Sigmoid colon (tissue), 7 donors: ENCODE data around the gene YKT6. TPM values are rescaled to one million over a fixed set of nuclear protein-coding genes. Genes with fewer than 3 reads are reported as not detected.
"Not testable (repeated sequence)": the region's sequence is repeated elsewhere in the genome, so short reads cannot be mapped to it uniquely, and the experiment has no call there.

ENCODE experiments used
- DNase-seq: peaks from one replicate; pipeline ENCODE4 v3.0.0-alpha.2; 2019
- H3K27ac ChIP-seq, 4 donors: fragments of 200-600 bp; sonication (generic); one replicate each; pipeline ENCODE4 v1.5.1; 2016 to 2019; ENCODE audit warnings: mild to moderate bottlenecking in 1 of 4
- H3K27me3 ChIP-seq, 3 donors: fragments of 200-600 bp; sonication (generic); one replicate each; pipeline ENCODE4 v1.5.1; 2019; ENCODE audit warnings: mild to moderate bottlenecking in 1 of 3
- H3K36me3 ChIP-seq, 4 donors: fragments of 200-600 bp; sonication (generic); one replicate each; pipeline ENCODE4 v1.5.1; 2016 to 2019
- H3K4me1 ChIP-seq, 4 donors: fragments of 200-600 bp; sonication (generic); one replicate each; pipeline ENCODE4 v1.5.1; 2017 to 2019
- H3K4me3 ChIP-seq, 4 donors: fragments of 200-600 bp; sonication (generic); one replicate each; pipeline ENCODE4 v1.5.1; 2017 to 2019; ENCODE audit warnings: mild to moderate bottlenecking in 2 of 4, moderate library complexity in 1 of 4
- H3K9me3 ChIP-seq, 4 donors: fragments of 200-600 bp in 3 of 4; sonication (generic) in 3 of 4; one replicate each; pipeline versions ENCODE4 v1.5.1 to v1.6.1; 2013 to 2019
- EP300 ChIP-seq, 4 donors: sonication (generic); formaldehyde crosslinking; IDR thresholded peaks; one replicate each; pipeline ENCODE4 v1.6.1; 2017; ENCODE audit warnings: antibody characterized with exemption in 4 of 4
- POLR2A ChIP-seq, 2 donors: fragments of 450-650 bp; IDR thresholded peaks; one replicate each; pipeline ENCODE4 v1.6.1; 2016; ENCODE audit warnings: antibody characterized with exemption in 2 of 2, mild to moderate bottlenecking in 2 of 2, moderate library complexity in 2 of 2
- POLR2AphosphoS5 ChIP-seq, 4 donors: sonication (generic); formaldehyde crosslinking; IDR thresholded peaks; one replicate each; pipeline ENCODE4 v1.6.1; 2017; ENCODE audit warnings: antibody characterized with exemption in 4 of 4
- WGBS, 2 donors: extraction: QIAGEN DNeasy Blood & Tissue Kit; methylation state at CpG; one replicate each; pipeline ENCODE4 v1.1.7; 2013; 5-methylcytosine and 5-hydroxymethylcytosine counted together
- intact Hi-C: fragments of 100-400 bp; cut with DNase I; formaldehyde crosslinking; loops from one replicate; pipeline ENCODE4 v1.15.1; 2023
- polyA plus RNA-seq, 3 donors: library from polyadenylated mRNA; stranded (reverse); fragments of 200-250 nt; gene quantifications; one replicate each; pipeline ENCODE4 v1.2.3, GENCODE V29; 2013
- total RNA-seq, 4 donors: library from RNA; depleted of rRNA; stranded (reverse); fragments of >200 nt; gene quantifications; one replicate each; pipeline ENCODE4 v1.1.0, GENCODE V29; 2016
- TF ChIP-seq, protein P1 (sequence below), 4 experiments: fragments of 450-650 bp in 3 of 4; fragments of 200-600 bp in 1 of 4; IDR thresholded peaks; one replicate each; pipeline ENCODE4 v1.5.1; 2016 to 2019; ENCODE audit warnings: antibody characterized with exemption in 4 of 4, mild to moderate bottlenecking in 3 of 4, moderate library complexity in 2 of 4
- donor health status: healthy with polysubstance abuse.
- donor health status: Bipolar disorder and iron deficiency.
- donor health status: healthy.

YKT6 gene
- total and polyA plus RNA-seq, 7 donors = 39.2 to 95.5 (median 50.1) TPM

DNA sequence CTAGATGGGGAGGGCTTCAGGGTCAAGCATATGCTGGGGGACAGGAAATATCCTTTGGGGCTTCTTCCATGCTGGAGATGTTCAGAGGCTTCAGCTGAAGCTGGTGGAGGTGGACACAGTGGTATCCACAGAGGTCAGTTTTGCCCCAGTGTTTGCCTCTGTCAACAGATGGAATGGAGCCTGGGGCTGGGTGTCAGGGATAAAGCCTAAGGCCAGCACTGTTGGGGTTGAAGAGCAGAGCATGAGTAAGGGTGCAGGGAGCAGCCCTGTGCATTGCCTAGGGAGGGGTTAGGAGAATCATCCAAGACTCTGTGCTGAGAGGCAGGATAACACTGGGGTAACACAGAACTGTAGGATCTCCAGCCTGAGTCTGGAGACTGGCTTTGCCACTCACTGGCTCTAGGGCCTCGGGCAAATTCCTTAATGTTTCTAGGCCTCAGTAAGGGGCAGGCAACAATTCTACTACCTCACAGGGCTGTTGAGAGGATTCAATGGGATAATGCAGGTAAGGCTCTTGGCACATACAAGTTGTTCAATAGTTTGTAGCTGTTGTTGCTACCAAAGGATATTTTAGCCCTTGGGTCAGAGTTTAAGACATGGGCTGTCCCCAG is 37.9 kb upstream of the YKT6 start:
- WGBS, 2 donors = 76 to 82% methylated on average over 1 of the region's 1 CpG
- Histone ChIP-seq H3K4me1 (no peaks in the 10 kb centered on the region), H3K27ac (no peak overlapping the region), H3K27me3 (no peaks in the 10 kb centered on the region), H3K4me3 (no peak overlapping the region), H3K9me3 (no peaks in the 10 kb centered on the region), H3K36me3 (no peaks in the 10 kb centered on the region)
- intact Hi-C loops = no loop called here
- DNase-seq = no peak
- TF ChIP-seq EP300 (IDR thresholded peaks at IDR 0.05) (no peak), POLR2AphosphoS5 (IDR thresholded peaks at IDR 0.05) (no peak), POLR2A (IDR thresholded peaks at IDR 0.05) (no peak)
- TF ChIP-seq, protein P1, sequence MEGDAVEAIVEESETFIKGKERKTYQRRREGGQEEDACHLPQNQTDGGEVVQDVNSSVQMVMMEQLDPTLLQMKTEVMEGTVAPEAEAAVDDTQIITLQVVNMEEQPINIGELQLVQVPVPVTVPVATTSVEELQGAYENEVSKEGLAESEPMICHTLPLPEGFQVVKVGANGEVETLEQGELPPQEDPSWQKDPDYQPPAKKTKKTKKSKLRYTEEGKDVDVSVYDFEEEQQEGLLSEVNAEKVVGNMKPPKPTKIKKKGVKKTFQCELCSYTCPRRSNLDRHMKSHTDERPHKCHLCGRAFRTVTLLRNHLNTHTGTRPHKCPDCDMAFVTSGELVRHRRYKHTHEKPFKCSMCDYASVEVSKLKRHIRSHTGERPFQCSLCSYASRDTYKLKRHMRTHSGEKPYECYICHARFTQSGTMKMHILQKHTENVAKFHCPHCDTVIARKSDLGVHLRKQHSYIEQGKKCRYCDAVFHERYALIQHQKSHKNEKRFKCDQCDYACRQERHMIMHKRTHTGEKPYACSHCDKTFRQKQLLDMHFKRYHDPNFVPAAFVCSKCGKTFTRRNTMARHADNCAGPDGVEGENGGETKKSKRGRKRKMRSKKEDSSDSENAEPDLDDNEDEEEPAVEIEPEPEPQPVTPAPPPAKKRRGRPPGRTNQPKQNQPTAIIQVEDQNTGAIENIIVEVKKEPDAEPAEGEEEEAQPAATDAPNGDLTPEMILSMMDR (IDR thresholded peaks at IDR 0.05) = no peak

DNA sequence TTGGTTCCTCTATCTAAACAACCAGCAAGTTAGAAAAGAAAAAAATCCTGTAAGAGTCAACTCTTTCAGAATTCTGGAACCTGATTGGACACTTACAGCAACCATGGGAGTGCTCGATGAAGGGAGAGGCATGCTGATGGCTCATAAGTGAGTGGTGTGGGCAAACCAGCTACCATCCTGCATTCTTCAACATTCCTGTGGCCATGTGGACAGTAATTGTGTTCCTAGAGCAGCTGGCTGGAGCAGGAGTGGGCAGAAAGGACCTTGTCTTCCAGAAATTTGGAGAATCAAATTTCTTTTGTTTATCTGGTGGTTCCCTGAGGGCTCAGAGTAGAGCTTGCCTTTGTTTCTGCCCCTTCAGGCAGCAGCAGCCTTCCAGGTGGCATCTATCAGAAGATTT is 37.2 kb upstream of the YKT6 start:
- Histone ChIP-seq H3K27me3 (no peaks in the 10 kb centered on the region), H3K36me3 (no peaks in the 10 kb centered on the region), H3K9me3 (no peaks in the 10 kb centered on the region), H3K4me3 (no peak overlapping the region), H3K4me1 (no peaks in the 10 kb centered on the region), H3K27ac (no peak overlapping the region)
- TF ChIP-seq, protein P1 (IDR thresholded peaks at IDR 0.05) = no peak
- TF ChIP-seq POLR2AphosphoS5 (IDR thresholded peaks at IDR 0.05) (no peak), EP300 (IDR thresholded peaks at IDR 0.05) (no peak), POLR2A (IDR thresholded peaks at IDR 0.05) (no peak)
- intact Hi-C loops = no loop called here
- no peak for DNase-seq
- 48 to 62% methylated on average over 1 of the region's 1 CpG for WGBS, 2 donors

DNA sequence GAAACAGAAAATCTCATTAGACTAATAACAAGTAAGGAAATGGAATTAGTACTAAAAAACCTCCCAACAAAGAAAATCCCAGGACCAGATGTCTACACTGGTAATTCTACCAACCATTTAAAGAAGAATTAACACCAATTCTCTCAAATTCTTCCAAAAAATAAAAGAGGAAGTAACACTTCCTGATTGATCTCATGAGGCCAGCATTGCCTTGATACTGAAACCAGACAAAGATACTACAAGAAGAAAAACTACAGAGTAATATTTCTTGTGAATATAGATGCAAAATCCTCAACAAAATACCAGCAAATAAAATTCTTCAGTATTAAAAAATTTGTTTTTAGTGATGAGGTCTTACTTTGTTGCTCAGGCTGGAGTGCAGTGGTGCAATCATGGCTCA is 32.9 kb upstream of the YKT6 start:
- H3K27me3 ChIP-seq = no peaks in the 10 kb centered on the region
- intact Hi-C loops = no loop called here
- H3K36me3 ChIP-seq = no peaks in the 10 kb centered on the region
- H3K27ac ChIP-seq = no peak overlapping the region
- no peak for TF ChIP-seq EP300 (IDR thresholded peaks at IDR 0.05)
- TF ChIP-seq, protein P1 (IDR thresholded peaks at IDR 0.05) = no peak
- no peak for TF ChIP-seq POLR2A (IDR thresholded peaks at IDR 0.05)
- no peak for TF ChIP-seq POLR2AphosphoS5 (IDR thresholded peaks at IDR 0.05)
- H3K4me1 ChIP-seq = no peaks in the 10 kb centered on the region
- H3K9me3 ChIP-seq = no peaks in the 10 kb centered on the region
- H3K4me3 ChIP-seq = no peak overlapping the region
- no peak for DNase-seq

DNA sequence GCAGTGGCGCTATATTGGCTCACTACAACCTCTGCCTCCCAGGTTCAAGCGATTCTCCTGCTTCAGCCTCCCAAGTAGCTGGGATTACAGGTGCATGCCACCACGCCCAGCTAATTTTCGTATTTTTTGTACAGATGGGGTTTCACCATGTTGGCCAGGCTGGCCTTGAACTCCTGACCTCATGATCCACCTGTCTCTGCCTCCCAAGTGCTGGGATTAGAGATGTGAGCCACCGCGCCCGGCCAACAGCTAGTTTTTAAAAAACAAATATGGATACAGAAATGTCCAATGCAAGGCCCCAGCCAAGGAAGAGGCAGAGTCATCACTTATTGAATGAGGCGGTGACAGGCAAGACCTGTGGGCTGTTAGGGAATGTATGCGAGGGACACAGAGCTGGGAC is 28.9 kb upstream of the YKT6 start:
- H3K27me3 ChIP-seq, H3K4me3 ChIP-seq, H3K9me3 ChIP-seq, H3K27ac ChIP-seq, intact Hi-C loops, H3K4me1 ChIP-seq, DNase-seq, H3K36me3 ChIP-seq: not testable (repeated sequence)
- WGBS, 2 donors = 91 to 95% methylated on average over 9 of the region's 9 CpGs

DNA sequence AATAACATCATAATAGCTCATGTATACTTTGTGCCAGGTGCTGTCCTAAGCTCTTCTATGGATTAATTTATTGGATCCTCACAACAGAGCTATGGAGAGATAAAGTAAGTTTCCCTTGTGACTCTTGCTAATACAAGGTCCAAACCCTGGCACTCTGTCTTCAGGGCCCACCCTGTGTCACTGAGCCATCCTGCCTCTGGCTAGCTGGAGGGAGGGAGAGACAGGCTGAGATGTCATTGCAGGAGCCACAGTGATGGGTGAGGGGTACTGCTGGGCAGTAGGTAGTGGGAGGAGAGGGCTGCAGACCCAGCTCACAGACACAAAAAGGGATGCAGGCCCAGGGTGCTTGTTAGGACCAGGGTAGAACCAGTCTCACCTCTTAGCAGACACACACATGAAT is 28.4 kb upstream of the YKT6 start:
- Histone ChIP-seq H3K4me3 (no peak overlapping the region), H3K36me3 (no peaks in the 10 kb centered on the region), H3K27me3 (no peaks in the 10 kb centered on the region), H3K4me1 (no peaks in the 10 kb centered on the region), H3K27ac (no peak overlapping the region), H3K9me3 (no peaks in the 10 kb centered on the region)
- DNase-seq = no peak
- TF ChIP-seq POLR2AphosphoS5 (IDR thresholded peaks at IDR 0.05) (no peak), EP300 (IDR thresholded peaks at IDR 0.05) (no peak), POLR2A (IDR thresholded peaks at IDR 0.05) (no peak)
- TF ChIP-seq, protein P1 (IDR thresholded peaks at IDR 0.05) = no peak
- intact Hi-C loops = no loop called here
